Islet precursor cell (in vitro differentiated cells): ENCODE data around the gene PDCL3.

Experiments
- DNase-seq: peaks from one replicate; pipeline ENCODE4 v3.0.0-alpha.2; 2018

Gene PDCL3

GRCh38 chr2:100614455-100615000 lies 51.7 kb downstream of the PDCL3 start:
- peak; percentile 77 for DNase-seq

- DNase-seq: peak; percentile 38
Observed at GRCh38 chr2:100615471-100615870, 52.7 kb downstream of the PDCL3 start.

- peak; percentile 39 for DNase-seq
Observed at GRCh38 chr2:100615886-100616285, 53.1 kb downstream of the PDCL3 start.

- DNase-seq: peak; percentile 18
Observed at GRCh38 chr2:100616841-100617390, 54.1 kb downstream of the PDCL3 start.

GRCh38 chr2:100619951-100620350 lies 57.2 kb downstream of the PDCL3 start:
- peak; percentile 33 for DNase-seq

GRCh38 chr2:100620481-100620880 lies 57.7 kb downstream of the PDCL3 start:
- no peak for DNase-seq

GRCh38 chr2:100621371-100621951 lies 58.7 kb downstream of the PDCL3 start:
- no peak for DNase-seq

GRCh38 chr2:100623033-100623715 lies 60.4 kb downstream of the PDCL3 start:
- DNase-seq: peak; percentile 33

GRCh38 chr2:100623930-100624329 lies 61.1 kb downstream of the PDCL3 start:
- peak; percentile 12 for DNase-seq

- peak; percentile 33 for DNase-seq
Observed at GRCh38 chr2:100624536-100624935, 61.7 kb downstream of the PDCL3 start.

GRCh38 chr2:100625717-100626116 lies 62.9 kb downstream of the PDCL3 start:
- DNase-seq: peak; percentile 45
